Mammary epithelial cell (primary cell): ENCODE measurements around the gene TDRD9.

ENCODE experiments used
- EZH2 ChIP-seq: IDR thresholded peaks from 2 replicates; pipeline ENCODE4 v1.6.1; 2012; ENCODE audit warnings: low read length, inconsistent platforms, borderline replicate concordance
- TF ChIP-seq, protein P1 (sequence below), 2 donors: IDR thresholded peaks in 1 of 2; conservative IDR thresholded peaks in 1 of 2; 2 replicates each; pipeline ENCODE4 v1.5.1; 2011 to 2012; ENCODE audit warnings: inconsistent platforms in 2 of 2, low read length in 2 of 2, mild to moderate bottlenecking in 2 of 2, control low read depth in 1 of 2, low read depth in 1 of 2; ENCODE audit not compliant: insufficient read depth in 1 of 2; ENCODE audit errors: extremely low read depth in 1 of 2

DNA sequence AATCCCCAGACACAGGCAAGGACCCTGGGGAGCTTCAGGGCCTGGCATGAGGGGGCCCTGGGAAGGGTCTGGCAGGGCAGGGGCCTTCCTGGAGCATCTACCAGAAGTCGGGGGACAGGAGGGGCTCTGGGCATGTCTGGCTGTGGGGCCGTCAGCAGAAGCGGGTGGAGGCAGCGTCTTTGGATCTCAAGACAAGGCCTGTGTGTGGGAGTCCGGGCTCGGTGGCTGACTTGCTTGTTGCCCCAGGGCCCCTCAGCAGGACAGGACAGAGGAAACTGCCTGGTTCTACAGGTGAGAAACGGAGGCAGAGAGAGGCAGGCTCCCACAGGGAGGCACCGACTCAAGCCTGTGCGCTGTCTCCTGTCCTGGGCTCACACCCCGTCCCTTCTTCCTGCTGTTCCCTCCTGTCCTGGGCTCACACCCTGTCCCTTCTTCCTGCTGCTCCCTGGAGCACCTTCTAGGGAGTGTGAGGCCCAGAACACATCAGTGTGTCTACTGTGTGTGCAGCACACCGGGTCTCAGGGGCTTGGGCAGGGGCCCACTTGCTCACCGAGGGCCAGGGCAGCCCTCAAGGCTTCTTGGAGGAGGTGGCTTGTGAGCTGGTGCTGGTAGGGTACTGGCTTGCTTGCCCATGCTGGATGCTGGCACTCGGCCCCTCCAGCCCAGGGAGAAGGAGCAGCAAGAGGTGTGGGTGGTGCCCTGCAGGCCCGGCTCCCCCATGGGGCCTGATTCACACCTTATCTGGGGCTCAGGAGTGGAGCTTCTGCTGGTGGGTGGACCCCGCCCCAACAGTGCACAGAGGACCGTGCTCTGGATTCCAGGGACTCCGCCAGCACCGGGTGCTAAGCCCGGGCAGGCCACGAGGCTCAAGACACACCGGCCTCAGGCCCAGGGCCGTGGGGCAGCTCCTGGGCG lies 172.2 kb downstream of the TDRD9 start:
- TF ChIP-seq, protein P1, sequence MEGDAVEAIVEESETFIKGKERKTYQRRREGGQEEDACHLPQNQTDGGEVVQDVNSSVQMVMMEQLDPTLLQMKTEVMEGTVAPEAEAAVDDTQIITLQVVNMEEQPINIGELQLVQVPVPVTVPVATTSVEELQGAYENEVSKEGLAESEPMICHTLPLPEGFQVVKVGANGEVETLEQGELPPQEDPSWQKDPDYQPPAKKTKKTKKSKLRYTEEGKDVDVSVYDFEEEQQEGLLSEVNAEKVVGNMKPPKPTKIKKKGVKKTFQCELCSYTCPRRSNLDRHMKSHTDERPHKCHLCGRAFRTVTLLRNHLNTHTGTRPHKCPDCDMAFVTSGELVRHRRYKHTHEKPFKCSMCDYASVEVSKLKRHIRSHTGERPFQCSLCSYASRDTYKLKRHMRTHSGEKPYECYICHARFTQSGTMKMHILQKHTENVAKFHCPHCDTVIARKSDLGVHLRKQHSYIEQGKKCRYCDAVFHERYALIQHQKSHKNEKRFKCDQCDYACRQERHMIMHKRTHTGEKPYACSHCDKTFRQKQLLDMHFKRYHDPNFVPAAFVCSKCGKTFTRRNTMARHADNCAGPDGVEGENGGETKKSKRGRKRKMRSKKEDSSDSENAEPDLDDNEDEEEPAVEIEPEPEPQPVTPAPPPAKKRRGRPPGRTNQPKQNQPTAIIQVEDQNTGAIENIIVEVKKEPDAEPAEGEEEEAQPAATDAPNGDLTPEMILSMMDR (conservative IDR thresholded peaks at IDR 0.05 in 1 of 2, IDR thresholded peaks at IDR 0.05 in 1 of 2; ENCODE audit: extremely low read depth in 1 of 2, insufficient read depth in 1 of 2, low read depth in 1 of 2, low read length in 2 of 2): no peak
- no peak for TF ChIP-seq EZH2
